HTERT RPE-1 (cell line): ENCODE measurements around the gene CTDP1.
"Not testable (repeated sequence)": the region's sequence is repeated elsewhere in the genome, so short reads cannot be mapped to it uniquely, and the experiment has no call there.

Experiments used
- in situ Hi-C: fragments of 300-500 bp; cut with MboI; formaldehyde crosslinking; loops from 4 replicates; pipeline ENCODE4 v1.14.3; 2020; ENCODE audit warnings: low sequenced_read_pairs

CTDP1 gene

GRCh38 chr18:79697976-79698375 lies 18.4 kb downstream of the CTDP1 start:
- in situ Hi-C loops, result no loop called here

DNA sequence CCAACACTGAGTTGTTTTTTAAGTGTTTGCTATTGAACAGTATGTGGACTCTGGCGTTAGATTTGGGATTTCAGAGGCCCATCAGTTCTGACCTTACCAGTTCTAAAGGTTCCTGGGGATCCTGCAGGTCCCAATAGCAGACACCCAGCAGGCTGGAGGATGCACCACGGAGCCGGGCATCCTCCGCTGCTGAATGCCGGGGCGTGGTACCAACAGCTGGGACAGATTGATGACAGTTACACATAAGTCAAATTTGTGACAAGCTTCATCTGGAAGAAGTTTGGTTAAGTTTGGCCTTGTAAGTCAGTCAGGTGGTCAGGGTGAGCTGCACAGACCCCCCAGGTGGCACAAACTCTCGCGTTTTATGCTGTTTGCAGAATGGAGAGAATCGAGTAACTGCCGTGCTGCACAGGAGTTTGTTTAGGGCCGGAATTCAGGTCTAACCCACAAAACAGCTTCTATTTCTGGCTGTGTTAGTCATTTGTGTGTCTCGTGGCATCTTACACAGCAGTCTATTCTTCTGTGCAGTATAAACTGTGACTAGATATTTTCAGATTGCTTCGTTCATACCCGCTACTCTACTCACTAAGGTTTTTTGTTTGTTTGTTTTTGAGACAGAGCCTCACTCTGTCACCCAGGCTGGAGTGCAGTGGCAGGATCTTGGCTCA lies 19.2 kb downstream of the CTDP1 start:
- in situ Hi-C loops, result no loop called here

DNA sequence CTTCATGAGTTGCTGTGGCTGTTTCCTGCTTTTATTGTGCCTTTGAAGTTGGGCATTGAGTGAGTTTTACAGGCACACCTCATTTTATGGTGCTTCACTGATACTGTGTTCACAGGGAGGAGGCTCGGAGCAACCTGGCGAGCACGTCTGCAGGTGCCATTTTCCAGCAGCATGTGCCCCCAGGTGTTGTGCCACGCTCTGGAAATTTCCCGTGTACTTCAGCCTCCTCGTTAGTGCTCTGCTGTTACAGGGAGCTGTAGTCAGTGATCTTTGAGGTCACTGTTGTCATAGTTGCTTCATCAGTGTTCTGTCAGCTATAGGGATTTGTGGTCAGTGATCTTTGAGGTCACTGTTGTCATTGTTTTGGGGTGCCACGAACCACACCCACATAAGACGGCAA lies 20.1 kb downstream of the CTDP1 start:
- in situ Hi-C loops, result no loop called here

DNA sequence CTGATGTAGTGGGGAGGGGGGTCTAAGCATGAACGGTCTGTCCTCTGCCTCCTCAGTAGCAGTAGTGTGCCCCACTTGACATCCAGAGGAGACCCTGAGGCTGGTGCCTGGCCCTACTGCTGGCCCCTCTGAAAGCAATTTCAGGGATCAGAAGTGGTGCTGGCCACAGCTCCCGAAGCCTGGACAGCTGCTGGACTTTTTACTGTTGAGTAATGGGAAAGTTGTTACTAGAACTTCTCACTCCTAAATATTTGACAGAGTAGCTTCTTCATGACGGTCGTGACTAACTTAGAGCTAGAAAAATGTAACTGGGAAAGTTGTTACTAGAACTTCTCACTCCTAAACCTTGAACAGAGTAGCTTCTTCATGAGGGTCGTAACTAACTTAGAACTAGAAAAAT lies 23.3 kb downstream of the CTDP1 start:
- in situ Hi-C loops, result no loop called here

DNA sequence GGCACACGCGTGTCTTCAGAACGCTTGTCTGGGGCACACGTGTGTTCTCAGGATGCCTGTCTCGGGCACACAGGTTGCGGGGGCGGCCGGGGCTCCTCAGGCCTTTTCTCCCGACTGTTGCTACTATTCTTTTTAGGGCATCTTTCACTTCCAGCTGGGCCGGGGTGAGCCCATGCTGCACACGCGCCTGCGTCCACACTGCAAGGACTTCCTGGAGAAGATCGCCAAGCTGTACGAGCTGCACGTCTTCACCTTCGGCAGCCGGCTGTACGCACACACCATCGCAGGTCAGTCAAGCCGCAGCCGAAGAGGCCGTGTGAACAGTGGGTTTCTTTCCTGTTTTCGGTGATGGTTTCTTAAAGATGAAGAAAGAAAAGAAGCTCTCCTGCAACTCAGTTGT lies 25.0 kb downstream of the CTDP1 start:
- in situ Hi-C loops, result no loop called here

GRCh38 chr18:79705272-79705671 lies 25.7 kb downstream of the CTDP1 start:
- in situ Hi-C loops, result no loop called here

DNA sequence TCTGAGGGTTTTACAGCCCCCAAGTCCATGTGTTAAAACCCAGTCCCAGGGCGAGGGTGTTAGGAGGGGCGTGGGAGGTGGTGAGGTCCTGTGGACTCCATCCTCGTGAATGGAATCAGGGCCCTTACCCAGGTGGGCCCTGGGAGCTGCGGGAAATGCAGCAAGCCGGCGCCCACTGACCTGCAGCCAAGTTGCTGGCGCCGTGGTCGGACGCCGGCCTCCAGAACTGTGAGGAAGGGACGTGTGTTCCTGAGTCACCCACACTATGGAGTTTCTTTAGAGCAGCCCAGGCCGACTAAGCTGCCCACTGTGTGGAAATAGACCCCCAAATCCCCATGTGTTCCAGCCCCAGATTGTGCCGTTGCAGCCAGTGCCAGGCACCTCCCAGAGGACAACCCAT lies 26.4 kb downstream of the CTDP1 start:
- in situ Hi-C loops, result no loop called here

DNA sequence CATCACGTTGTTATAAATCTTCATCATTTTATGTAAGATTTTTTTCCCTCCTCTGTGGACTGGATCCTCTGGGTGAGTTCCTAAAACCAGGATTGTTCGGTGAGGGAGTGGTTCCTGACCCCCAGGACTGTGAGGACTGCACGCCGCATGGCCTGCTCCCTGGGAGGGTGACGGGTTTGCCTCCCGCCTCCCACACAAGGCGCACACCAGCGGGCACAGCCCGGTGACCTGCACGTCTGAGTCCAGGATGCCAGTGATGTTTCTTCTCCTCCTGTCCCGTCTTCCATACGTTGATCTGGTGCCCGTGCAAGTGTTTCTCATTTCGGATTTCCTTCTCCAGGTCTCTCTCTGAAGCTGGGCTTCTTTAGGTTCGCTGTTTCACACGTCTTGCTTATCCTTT lies 27.1 kb downstream of the CTDP1 start:
- in situ Hi-C loops, result no loop called here

DNA sequence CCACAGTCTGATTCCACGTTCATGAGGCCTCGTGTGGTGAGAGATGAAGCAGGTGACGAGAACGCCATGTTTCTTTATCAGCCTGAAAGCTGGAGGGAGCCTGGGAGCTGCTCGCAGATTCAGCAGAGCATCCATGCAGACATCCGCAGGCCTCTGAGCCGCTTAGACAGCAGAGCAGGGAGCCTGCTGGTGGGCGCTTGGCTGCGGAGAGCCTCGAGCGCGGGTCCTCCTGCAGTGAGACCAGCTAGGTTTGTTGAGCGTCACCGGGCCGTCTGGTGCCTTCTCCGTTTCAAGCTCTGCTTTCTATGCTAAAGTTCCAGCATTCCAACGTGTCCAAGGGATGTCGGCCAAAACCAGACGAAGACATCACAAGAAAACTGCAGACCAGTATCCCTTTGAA lies 27.6 kb downstream of the CTDP1 start:
- in situ Hi-C loops, result no loop called here

DNA sequence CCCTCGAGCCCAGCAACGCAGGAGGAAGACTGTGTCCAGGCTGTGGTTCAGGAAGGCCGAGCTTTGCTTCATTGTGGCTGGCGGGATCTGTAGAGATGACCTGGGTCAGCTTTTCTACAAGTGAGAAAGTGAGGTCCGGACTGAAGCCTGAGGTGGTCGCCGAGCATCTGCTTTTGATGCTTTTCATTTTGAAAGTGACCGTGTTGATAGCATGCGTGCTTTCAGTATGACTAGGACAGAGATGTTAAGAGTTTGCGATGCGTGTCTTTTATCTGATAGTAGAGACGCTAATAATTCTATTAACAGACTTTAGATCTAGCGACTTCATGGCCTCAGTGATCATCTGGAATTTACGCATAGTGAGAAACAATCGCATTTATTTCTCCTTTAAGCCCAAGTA lies 28.1 kb downstream of the CTDP1 start:
- in situ Hi-C loops, result no loop called here

DNA sequence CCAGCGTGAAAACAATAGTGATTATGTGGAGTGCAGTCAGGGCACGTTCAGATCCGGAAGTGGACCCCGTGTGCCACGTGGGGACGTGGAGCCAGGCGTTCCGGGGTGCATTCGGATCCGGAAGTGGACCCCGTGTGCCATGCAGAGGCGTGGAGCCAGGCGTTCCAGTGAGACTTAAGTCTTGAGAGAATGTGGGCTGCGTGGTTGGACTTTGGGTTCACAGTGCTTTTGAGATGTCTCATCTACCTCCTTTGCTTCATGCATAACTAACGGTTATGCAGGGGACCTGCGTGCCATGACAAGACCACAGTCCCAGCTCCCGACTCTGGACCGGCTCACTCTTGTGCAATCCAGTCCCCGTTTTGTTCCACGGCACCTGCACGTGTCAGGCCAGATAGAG lies 28.8 kb downstream of the CTDP1 start:
- in situ Hi-C loops, result no loop called here

GRCh38 chr18:79712206-79712857 lies 32.7 kb downstream of the CTDP1 start:
- in situ Hi-C loops, result no loop called here

GRCh38 chr18:79713341-79713740 lies 33.7 kb downstream of the CTDP1 start:
- in situ Hi-C loops, result no loop called here

GRCh38 chr18:79714531-79715240 lies 35.1 kb downstream of the CTDP1 start:
- in situ Hi-C loops, result no loop called here

DNA sequence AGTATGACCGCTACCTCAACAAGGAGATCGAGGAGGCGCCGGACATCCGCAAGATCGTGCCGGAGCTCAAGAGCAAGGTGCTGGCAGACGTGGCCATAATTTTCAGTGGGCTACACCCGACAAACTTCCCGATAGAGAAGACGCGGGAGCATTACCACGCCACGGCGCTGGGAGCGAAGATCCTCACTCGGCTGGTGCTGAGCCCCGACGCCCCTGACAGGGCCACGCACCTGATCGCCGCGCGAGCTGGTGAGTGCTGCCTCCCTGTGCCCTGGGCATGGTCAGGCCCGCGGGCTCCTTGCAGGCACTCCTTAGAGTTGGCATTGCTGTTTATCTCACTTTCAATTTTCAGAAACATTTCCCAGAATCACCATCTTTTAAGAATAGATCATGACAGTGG lies 35.7 kb downstream of the CTDP1 start:
- in situ Hi-C loops, result no loop called here

DNA sequence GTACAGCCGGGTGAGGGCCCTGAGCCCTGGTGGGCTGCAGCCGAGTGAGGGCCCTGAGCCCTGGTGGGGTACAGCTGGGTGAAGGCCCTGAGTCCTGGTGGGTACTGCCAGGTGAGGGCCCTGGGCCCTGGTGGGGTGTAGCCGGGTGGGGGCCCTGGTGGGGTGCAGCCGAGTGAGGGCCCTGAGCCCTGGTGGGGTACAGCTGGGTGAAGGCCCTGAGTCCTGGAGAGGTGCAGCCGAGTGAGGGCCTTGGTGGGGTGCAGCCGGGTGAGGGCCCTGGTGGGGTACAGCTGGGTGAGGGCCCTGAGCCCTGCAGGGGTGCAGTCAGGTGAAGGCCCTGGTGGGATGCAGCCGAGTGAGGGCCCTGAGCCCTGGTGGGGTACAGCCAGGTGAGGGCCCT lies 37.5 kb downstream of the CTDP1 start:
- in situ Hi-C loops, result no loop called here

DNA sequence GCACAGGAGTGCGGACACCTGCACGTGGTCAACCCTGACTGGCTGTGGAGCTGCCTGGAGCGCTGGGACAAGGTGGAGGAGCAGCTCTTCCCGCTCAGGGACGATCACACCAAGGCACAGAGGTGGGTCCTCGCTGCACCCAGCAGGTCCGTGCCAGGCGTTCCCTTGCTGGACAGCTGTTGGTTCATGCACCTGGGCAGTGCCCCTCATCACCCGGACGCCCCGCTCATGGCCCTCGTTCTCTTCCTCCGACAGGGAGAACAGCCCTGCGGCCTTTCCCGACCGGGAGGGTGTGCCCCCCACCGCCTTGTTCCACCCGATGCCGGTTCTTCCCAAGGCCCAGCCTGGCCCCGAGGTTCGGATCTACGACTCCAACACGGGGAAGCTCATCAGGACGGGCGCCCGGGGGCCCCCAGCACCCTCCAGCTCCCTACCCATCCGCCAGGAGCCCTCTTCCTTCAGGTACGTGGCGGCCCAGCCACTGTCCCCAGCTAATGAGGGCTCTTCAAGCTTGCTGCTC lies 38.0 kb downstream of the CTDP1 start:
- in situ Hi-C loops, result no loop called here

DNA sequence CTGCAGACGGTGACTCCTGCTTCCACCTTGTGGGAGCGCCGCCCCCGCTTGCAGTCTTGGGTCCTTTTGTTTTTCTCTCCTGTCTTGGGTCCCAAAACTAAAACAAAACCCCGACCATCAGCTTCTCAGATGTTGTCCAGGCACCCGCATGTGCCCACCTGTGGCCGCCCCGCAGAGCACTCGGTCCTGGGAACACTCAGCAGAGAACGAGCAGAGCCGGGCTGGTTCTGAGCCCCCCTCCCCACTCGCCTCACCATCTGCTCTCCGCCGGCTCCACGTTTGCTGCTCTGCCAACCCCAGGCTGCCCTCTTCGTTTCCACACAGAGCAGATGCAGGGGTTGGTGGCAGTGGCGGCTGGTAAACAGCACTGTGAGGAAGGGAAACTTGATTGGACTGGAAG lies 38.5 kb downstream of the CTDP1 start:
- in situ Hi-C loops, result no loop called here

GRCh38 chr18:79718878-79719477 lies 39.4 kb downstream of the CTDP1 start:
- in situ Hi-C loops, result no loop called here

DNA sequence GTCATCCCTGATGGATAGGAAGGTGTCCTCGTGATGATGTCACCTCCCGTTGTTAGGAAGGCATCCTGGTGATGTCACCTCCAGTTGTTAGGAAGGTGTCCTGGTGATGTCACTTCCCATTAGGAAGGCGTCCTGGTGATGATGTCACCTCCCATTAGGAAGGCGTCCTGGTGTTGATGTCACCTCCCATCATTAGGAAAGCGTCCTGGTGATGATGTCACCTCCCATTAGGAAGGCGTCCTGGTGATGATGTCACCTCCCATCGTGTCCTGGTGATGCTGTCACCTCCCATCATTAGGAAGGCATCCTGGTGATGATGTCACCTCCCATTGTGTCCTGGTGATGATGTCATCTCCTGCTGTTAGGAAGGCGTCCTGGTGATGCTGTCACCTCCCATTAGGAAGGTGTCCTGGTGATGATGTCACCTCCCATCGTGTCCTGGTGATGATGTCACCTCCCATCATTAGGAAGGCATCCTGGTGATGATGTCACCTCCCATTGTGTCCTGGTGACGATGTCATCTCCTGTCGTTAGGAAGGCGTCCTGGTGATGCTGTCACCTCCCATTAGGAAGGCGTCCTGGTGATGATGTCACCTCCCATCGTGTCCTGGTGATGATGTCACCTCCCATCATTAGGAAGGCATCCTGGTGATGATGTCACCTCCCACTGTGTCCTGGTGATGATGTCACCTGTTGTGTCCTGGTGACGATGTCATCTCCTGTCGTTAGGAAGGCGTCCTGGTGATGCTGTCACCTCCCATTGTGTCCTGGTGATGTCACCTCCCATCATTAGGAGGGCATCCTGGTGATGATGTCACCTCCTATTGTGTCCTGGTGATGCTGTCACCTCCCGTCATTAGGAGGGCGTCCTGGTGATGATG lies 40.1 kb downstream of the CTDP1 start:
- in situ Hi-C loops, result not testable (repeated sequence)

DNA sequence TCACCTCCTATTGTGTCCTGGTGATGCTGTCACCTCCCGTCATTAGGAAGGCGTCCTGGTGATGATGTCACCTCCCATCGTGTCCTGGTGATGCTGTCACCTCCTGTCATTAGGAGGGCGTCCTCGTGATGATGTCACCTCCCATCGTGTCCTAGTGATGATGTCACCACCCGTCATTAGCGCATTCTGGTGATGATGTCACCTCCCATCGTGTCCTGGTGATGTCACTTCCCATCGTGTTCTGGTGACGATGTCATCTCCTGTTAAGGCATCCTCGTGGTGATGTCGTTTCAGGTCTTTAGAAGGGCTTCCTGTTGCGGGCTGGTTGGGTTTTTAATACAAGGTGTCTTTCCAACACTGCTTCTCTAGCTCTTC lies 40.7 kb downstream of the CTDP1 start:
- in situ Hi-C loops, result no loop called here
